Osteocyte (in vitro differentiated cells): ENCODE measurements around the gene PRKCE. TPM values are rescaled to one million over a fixed set of nuclear protein-coding genes. Genes with fewer than 3 reads are reported as not detected.
A peak's percentile ranks its signal among the peaks of the same experiment; 100 is the strongest.

ENCODE experiments used
- DNase-seq: peaks from one replicate; pipeline ENCODE4 v3.0.0; 2021; ENCODE audit warnings: mixed read lengths; ENCODE audit not compliant: unreplicated experiment; ENCODE audit errors: extremely low spot score
- H3K27ac Mint-ChIP-seq: one replicate; pipeline ENCODE4 v1.8.0; 2021; ENCODE audit warnings: mild to moderate bottlenecking, mixed read lengths; ENCODE audit not compliant: unreplicated experiment
- H3K27me3 Mint-ChIP-seq: one replicate; pipeline ENCODE4 v1.8.0; 2021; ENCODE audit warnings: mixed read lengths; ENCODE audit not compliant: unreplicated experiment
- H3K36me3 Mint-ChIP-seq: one replicate; pipeline ENCODE4 v1.8.0; 2021; ENCODE audit warnings: mixed read lengths; ENCODE audit not compliant: unreplicated experiment
- H3K4me1 Mint-ChIP-seq: one replicate; pipeline ENCODE4 v1.8.0; 2021; ENCODE audit warnings: mixed read lengths; ENCODE audit not compliant: unreplicated experiment
- H3K4me3 Mint-ChIP-seq: one replicate; pipeline ENCODE4 v1.8.0; 2021; ENCODE audit warnings: mild to moderate bottlenecking, moderate library complexity, mixed read lengths; ENCODE audit not compliant: unreplicated experiment
- H3K9me3 Mint-ChIP-seq: one replicate; pipeline ENCODE4 v1.8.0; 2021; ENCODE audit warnings: mixed read lengths; ENCODE audit not compliant: unreplicated experiment
- total RNA-seq: library from RNA; stranded (reverse); gene quantifications from 2 replicates; pipeline ENCODE4 v1.2.1, GENCODE V29; 2021
- TF ChIP-seq, protein P1 (sequence below): fragments of 200-600 bp; sonication (generic); IDR thresholded peaks from 2 replicates; pipeline ENCODE4 v1.5.0; 2021; ENCODE audit warnings: antibody characterized with exemption, mild to moderate bottlenecking, moderate library complexity

The PRKCE gene
- total RNA-seq, 1 donor from 2014 or later, result 13.8 TPM

- Mint-ChIP-seq H3K4me3 (no peak overlapping the region), H3K27me3 (no peaks in the 10 kb centered on the region), H3K27ac (no peak overlapping the region), H3K4me1 (peaks cover 27% of the 10 kb centered on the region), H3K36me3 (peaks cover 2% of the 10 kb centered on the region), H3K9me3 (no peaks in the 10 kb centered on the region)
- TF ChIP-seq, protein P1, sequence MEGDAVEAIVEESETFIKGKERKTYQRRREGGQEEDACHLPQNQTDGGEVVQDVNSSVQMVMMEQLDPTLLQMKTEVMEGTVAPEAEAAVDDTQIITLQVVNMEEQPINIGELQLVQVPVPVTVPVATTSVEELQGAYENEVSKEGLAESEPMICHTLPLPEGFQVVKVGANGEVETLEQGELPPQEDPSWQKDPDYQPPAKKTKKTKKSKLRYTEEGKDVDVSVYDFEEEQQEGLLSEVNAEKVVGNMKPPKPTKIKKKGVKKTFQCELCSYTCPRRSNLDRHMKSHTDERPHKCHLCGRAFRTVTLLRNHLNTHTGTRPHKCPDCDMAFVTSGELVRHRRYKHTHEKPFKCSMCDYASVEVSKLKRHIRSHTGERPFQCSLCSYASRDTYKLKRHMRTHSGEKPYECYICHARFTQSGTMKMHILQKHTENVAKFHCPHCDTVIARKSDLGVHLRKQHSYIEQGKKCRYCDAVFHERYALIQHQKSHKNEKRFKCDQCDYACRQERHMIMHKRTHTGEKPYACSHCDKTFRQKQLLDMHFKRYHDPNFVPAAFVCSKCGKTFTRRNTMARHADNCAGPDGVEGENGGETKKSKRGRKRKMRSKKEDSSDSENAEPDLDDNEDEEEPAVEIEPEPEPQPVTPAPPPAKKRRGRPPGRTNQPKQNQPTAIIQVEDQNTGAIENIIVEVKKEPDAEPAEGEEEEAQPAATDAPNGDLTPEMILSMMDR, result no peak
- DNase-seq, result no peak
Observed at GRCh38 chr2:46169467-46169866, 518.0 kb downstream of the PRKCE start.

DNA sequence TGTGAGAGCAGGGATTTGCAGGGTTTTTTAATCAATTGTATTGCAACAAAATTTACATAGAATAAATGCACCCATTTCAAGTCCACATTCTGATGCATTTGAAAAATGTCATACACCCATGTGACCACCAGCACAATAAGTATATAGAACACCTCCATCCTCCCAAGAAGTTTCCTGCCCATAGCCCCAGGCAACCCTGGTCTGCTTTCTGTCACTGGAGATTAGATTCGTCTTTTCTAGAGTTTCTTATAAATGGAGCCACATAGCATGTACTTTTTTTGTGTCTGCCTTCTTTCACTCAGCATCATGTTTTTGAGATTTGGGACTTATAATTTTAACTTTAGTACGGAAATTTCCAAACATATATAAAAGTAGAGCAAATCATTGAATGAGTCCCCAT lies 518.6 kb downstream of the PRKCE start:
- H3K4me1 Mint-ChIP-seq, result peaks cover 21% of the 10 kb centered on the region
- no peaks in the 10 kb centered on the region for H3K9me3 Mint-ChIP-seq
- H3K36me3 Mint-ChIP-seq, result peaks cover 3% of the 10 kb centered on the region
- TF ChIP-seq, protein P1, result no peak
- H3K27me3 Mint-ChIP-seq, result no peaks in the 10 kb centered on the region
- H3K4me3 Mint-ChIP-seq, result no peak overlapping the region
- no peak for DNase-seq
- no peak overlapping the region for H3K27ac Mint-ChIP-seq

DNA sequence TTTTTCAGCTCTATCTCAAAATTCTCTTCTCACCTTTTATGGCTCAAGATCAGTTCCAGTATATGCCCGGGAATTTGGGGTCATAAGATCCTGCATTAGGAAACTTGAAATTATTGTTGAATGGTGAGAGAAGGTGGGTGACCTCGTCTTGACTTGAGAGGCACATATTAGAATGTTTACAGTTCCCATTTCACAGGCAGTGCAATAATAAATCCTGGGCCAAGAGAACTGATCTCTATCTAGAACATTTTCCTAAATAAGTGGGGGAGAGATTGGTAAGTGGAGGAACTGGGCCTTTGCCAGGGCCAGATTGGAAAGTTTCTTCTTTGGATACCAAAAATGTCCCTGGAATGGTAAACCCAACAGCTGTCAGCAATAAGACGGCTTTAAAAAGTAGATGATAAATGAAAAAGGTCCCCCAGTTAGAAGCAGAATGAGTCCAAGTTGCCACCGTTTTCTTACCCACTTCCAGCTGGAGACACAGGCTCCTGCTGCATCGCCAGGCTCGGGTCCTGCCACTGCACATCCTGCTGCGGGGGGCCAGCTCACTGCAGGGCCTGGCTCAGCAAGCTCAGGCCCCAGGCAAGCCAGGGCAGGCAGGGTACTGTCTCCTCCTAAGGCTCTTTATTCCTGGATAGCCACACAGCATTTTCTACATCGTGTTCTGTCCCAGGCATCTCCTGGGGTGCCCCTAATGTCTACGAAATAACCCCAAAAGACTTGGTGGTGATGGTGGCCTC lies 519.3 kb downstream of the PRKCE start:
- peaks cover 4% of the 10 kb centered on the region for H3K36me3 Mint-ChIP-seq
- peaks cover 19% of the 10 kb centered on the region for H3K4me1 Mint-ChIP-seq
- H3K9me3 Mint-ChIP-seq, result no peaks in the 10 kb centered on the region
- DNase-seq, result no peak
- no peak overlapping the region for H3K4me3 Mint-ChIP-seq
- no peak overlapping the region for H3K27ac Mint-ChIP-seq
- TF ChIP-seq, protein P1, result no peak
- no peaks in the 10 kb centered on the region for H3K27me3 Mint-ChIP-seq

GRCh38 chr2:46171411-46171953 lies 520.0 kb downstream of the PRKCE start:
- TF ChIP-seq, protein P1, result no peak
- Mint-ChIP-seq H3K36me3 (peaks cover 4% of the 10 kb centered on the region), H3K27me3 (no peaks in the 10 kb centered on the region), H3K27ac (peak overlapping the region; percentile 14), H3K4me3 (no peak overlapping the region), H3K4me1 (peaks cover 19% of the 10 kb centered on the region), H3K9me3 (no peaks in the 10 kb centered on the region)
- DNase-seq, result no peak

DNA sequence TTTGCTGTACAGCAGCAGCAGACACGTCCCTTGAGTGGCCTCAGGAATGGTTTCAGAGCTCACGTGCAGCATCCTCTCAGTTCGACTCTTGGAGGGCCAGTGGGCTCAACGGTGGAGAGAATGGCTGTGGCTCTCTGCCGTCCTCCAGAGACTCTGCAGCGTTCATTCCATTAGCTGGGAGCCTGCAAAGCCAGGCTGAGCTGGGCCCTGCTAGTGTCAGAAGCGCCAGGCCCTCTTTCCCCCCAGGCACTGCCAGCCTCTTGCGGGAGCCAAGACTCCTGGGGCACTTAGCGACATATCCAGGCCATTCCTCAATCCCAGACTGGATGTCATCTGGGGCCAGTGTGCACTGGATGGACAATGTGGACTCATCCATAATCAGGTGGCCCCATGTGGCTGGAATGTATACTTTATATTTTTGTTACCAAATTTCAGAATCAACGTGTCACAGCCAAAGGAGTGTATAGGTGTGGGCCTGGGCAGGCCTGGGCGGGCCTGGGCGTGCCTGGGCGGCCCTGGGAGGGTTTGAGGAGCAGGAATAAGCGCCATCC lies 520.6 kb downstream of the PRKCE start:
- TF ChIP-seq, protein P1, result no peak
- peaks cover 19% of the 10 kb centered on the region for H3K4me1 Mint-ChIP-seq
- H3K9me3 Mint-ChIP-seq, result no peaks in the 10 kb centered on the region
- H3K36me3 Mint-ChIP-seq, result peaks cover 4% of the 10 kb centered on the region
- H3K27me3 Mint-ChIP-seq, result no peaks in the 10 kb centered on the region
- H3K4me3 Mint-ChIP-seq, result no peak overlapping the region
- DNase-seq, result no peak
- peak overlapping the region; percentile 14 for H3K27ac Mint-ChIP-seq
